HCT116 (cell line): Measurements from ENCODE around the gene EIF3F. TPM values are rescaled to one million over a fixed set of nuclear protein-coding genes. Genes with fewer than 3 reads are reported as not detected.

Experiments used
- ATAC-seq: fragments of 200-7000 bp; cut with Tn5 transposase; 2 replicates; pipeline ENCODE4 v1.9.1; 2020; ENCODE audit warnings: mild to moderate bottlenecking, moderate library complexity
- BruUV-seq: library from RNA; stranded (reverse); fragments of 400-500 nt; replicated peaks from 2 replicates; lab custom pipeline; 2021; lab: Mats Ljungman, UMichigan
- CTCF ChIA-PET: fragments of 300-600 bp; sonication (Branson Sonifier 250); formaldehyde crosslinking; loops from one replicate; lab custom pipeline; 2021; ENCODE audit warnings: antibody characterized with exemption; lab: Charles Lee
- POLR2A ChIA-PET: fragments of 300-600, 350-600 bp; sonication (Branson Sonifier 250); formaldehyde crosslinking; loops from one replicate; lab custom pipeline; 2021; ENCODE audit warnings: antibody characterized with exemption; lab: Charles Lee
- RAD21 ChIA-PET, 2 experiments: fragments of 300-600 bp; sonication (Branson Sonifier 250); formaldehyde crosslinking; loops; one replicate each; lab custom pipeline; 2023; ENCODE audit warnings: low total read pairs in 2 of 2; ENCODE audit not compliant: uncharacterized antibody in 2 of 2, unreplicated experiment in 2 of 2, low non-redundant PET in 1 of 2; lab: Charles Lee
- DNase-seq: peaks from one replicate; pipeline ENCODE4 v3.0.0-alpha.2; 2010; ENCODE audit warnings: low read depth, low spot score
- H2AFZ ChIP-seq: fragments of 200-600 bp; shearing (Covaris generic), sonication (generic); 2 replicates; pipeline ENCODE4 v1.6.1; 2017; ENCODE audit warnings: low read depth, mixed run types, mixed read lengths, antibody characterized with exemption, low read length; ENCODE audit not compliant: poor library complexity, severe bottlenecking
- H3K27ac ChIP-seq: 2 replicates; pipeline ENCODE4 v1.5.1; 2012; ENCODE audit warnings: low read depth, low read length
- H3K27me3 ChIP-seq: fragments of 200-600 bp; sonication (generic); 2 replicates; pipeline ENCODE4 v1.6.1; 2016; ENCODE audit warnings: mixed run types, low read length, mixed read lengths; ENCODE audit not compliant: insufficient read depth
- H3K36me3 ChIP-seq, 2 experiments: fragments of 200-500 bp in 1 of 2; fragments of 200-600 bp in 1 of 2; sonication (Bioruptor generic) in 1 of 2; sonication (generic) in 1 of 2; 2 replicates each; pipeline versions ENCODE4 v1.5.1 to v1.6.1; 2014 to 2016; ENCODE audit warnings: low read length in 2 of 2, inconsistent platforms in 1 of 2, mixed read lengths in 1 of 2, mixed run types in 1 of 2; ENCODE audit not compliant: insufficient read depth in 2 of 2, control insufficient read depth in 1 of 2
- H3K4me1 ChIP-seq, 2 experiments: fragments of 200-600 bp in 1 of 2; sonication (generic) in 1 of 2; 2 replicates each; pipeline versions ENCODE4 v1.5.1 to v1.6.1; 2012 to 2017; ENCODE audit warnings: low read length in 2 of 2, inconsistent platforms in 1 of 2, mild to moderate bottlenecking in 1 of 2, mixed read lengths in 1 of 2, mixed run types in 1 of 2, moderate library complexity in 1 of 2; ENCODE audit not compliant: insufficient read depth in 2 of 2, control insufficient read depth in 1 of 2
- H3K4me2 ChIP-seq: fragments of 200-600 bp; sonication (generic); 2 replicates; pipeline ENCODE4 v1.6.1; 2017; ENCODE audit warnings: mixed run types, low read length, mixed read lengths
- H3K4me3 ChIP-seq, 2 experiments: fragments of 200-600 bp in 1 of 2; sonication (generic) in 1 of 2; replicated peaks in 1 of 2; 2 replicates each; pipeline ENCODE4 v1.5.1; 2011 to 2016; ENCODE audit warnings: low read length in 2 of 2, control low read depth in 1 of 2, low read depth in 1 of 2, mild to moderate bottlenecking in 1 of 2, mixed read lengths in 1 of 2, mixed run types in 1 of 2
- H3K79me2 ChIP-seq: fragments of 200-600 bp; sonication (generic); 2 replicates; pipeline ENCODE4 v1.6.1; 2017; ENCODE audit warnings: mild to moderate bottlenecking, mixed run types, low read length, moderate library complexity, mixed read lengths; ENCODE audit not compliant: insufficient read depth
- H3K9ac ChIP-seq: fragments of 200-600 bp; sonication (generic); 2 replicates; pipeline ENCODE4 v1.6.1; 2016; ENCODE audit warnings: low read length, mixed read lengths
- H3K9me2 ChIP-seq: fragments of 200-600 bp; sonication (generic), shearing (Covaris generic); 2 replicates; pipeline ENCODE4 v1.6.1; 2017; ENCODE audit warnings: mixed run types, mild to moderate bottlenecking, moderate library complexity; ENCODE audit not compliant: insufficient read depth
- H3K9me3 ChIP-seq, 2 experiments: fragments of 200-500 bp in 1 of 2; fragments of 200-600 bp in 1 of 2; sonication (Bioruptor generic) in 1 of 2; sonication (generic) in 1 of 2; 2 replicates each; pipeline ENCODE4 v1.6.1; 2014 to 2017; ENCODE audit warnings: low read length in 2 of 2, mixed read lengths in 2 of 2, inconsistent platforms in 1 of 2, low read depth in 1 of 2, mild to moderate bottlenecking in 1 of 2, mixed run types in 1 of 2, moderate library complexity in 1 of 2; ENCODE audit not compliant: control insufficient read depth in 1 of 2, insufficient read depth in 1 of 2
- H4K20me1 ChIP-seq: fragments of 200-600 bp; sonication (generic), shearing (Covaris generic); 2 replicates; pipeline ENCODE4 v1.6.1; 2017; ENCODE audit warnings: mixed run types, mild to moderate bottlenecking, moderate library complexity; ENCODE audit not compliant: insufficient read depth
- CBX3 ChIP-seq: IDR thresholded peaks from 2 replicates; pipeline ENCODE4 v1.6.1; 2012; ENCODE audit warnings: low read depth
- EGR1 ChIP-seq: IDR thresholded peaks from 2 replicates; pipeline ENCODE4 v1.6.1; 2012; ENCODE audit warnings: low read depth
- ELF1 ChIP-seq: IDR thresholded peaks from 2 replicates; pipeline ENCODE4 v1.6.1; 2012; ENCODE audit warnings: low read depth, borderline replicate concordance
- EZH2 ChIP-seq: fragments of 200-600 bp; sonication (generic); IDR thresholded peaks from 2 replicates; pipeline ENCODE4 v1.6.1; 2017; ENCODE audit warnings: antibody characterized with exemption, mixed run types
- EZH2phosphoT487 ChIP-seq: fragments of 200-600 bp; IDR thresholded peaks from 2 replicates; pipeline ENCODE4 v1.6.1; 2018; ENCODE audit warnings: antibody characterized with exemption, borderline replicate concordance
- FOSL1 ChIP-seq: IDR thresholded peaks from 2 replicates; pipeline ENCODE4 v1.6.1; 2012; ENCODE audit warnings: low read depth
- JUND ChIP-seq: IDR thresholded peaks from 2 replicates; pipeline ENCODE4 v1.6.1; 2012
- POLR2AphosphoS5 ChIP-seq: IDR thresholded peaks from 2 replicates; pipeline ENCODE4 v1.6.1; 2011; ENCODE audit warnings: mild to moderate bottlenecking, low read depth, low read length, moderate library complexity
- SP1 ChIP-seq: IDR thresholded peaks from 2 replicates; pipeline ENCODE4 v1.6.1; 2012; ENCODE audit warnings: low read depth
- TCF7L2 ChIP-seq: IDR thresholded peaks from 2 replicates; pipeline ENCODE4 v1.7.0; 2011; ENCODE audit warnings: borderline replicate concordance, inconsistent platforms; ENCODE audit not compliant: insufficient read depth, insufficient read length; ENCODE audit errors: extremely low read depth
- YY1 ChIP-seq: IDR thresholded peaks from 2 replicates; pipeline ENCODE4 v1.6.1; 2011; ENCODE audit warnings: low read length, low read depth, moderate library complexity, mild to moderate bottlenecking; ENCODE audit not compliant: insufficient replicate concordance; ENCODE audit errors: extremely low read depth
- ZNF274 ChIP-seq: fragments of 200-500 bp; sonication (Bioruptor generic); IDR thresholded peaks from 2 replicates; pipeline ENCODE4 v1.6.1; 2014; ENCODE audit warnings: mild to moderate bottlenecking, low read depth, low read length, inconsistent platforms
- intact Hi-C: fragments of 100-400 bp; cut with micrococcal nuclease; formaldehyde crosslinking; loops from 2 replicates; pipeline ENCODE4 v1.10.0; 2022
- total RNA-seq: library from RNA; stranded (reverse); gene quantifications from one replicate; pipeline ENCODE4 v1.2.1, GENCODE V29; 2021; ENCODE audit not compliant: unreplicated experiment
- TF ChIP-seq, protein P1 (sequence below): IDR thresholded peaks from 2 replicates; pipeline ENCODE4 v1.6.1; 2012
- TF ChIP-seq, protein P2 (sequence below): IDR thresholded peaks from 2 replicates; pipeline ENCODE4 v1.6.1; 2011; ENCODE audit warnings: mild to moderate bottlenecking, low read length, moderate library complexity; ENCODE audit not compliant: insufficient replicate concordance; ENCODE audit errors: extremely low read depth

The EIF3F gene
- total RNA-seq, 1 experiment from 2014 or later, result 313 TPM

DNA sequence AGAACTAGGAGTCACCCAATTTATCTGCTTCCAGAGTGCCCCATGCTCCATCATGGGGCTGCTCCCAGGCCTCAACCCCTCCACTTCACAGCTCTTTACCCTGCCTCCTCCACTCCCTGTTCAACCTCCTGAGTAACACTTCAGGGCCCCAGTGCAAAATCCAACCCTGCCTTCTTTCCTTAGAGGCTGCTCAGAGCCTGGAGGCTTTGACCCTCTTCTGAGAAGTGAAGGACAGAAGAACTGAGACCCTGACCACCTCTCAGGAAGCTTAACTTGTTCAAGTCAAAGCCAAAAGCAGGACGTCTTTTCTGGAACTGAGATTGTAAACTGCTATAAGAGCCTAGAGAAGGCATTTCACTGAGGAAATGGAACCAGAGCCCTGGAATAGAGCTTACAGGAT lies 15.5 kb downstream of the EIF3F start:
- CTCF ChIA-PET, result interaction anchor here (0.8 to 7.7 kb wide), 3 partner anchors 85 to 95 kb away, joined by 3 to 184 read pairs (median 5); no protein-coding TSS in a partner anchor
- RAD21 ChIA-PET, result no interaction called here
- H3K79me2 ChIP-seq, result no peaks in the 10 kb centered on the region
- intact Hi-C loops, result no loop called here
- no peak overlapping the region for H3K4me3 ChIP-seq
- H3K9ac ChIP-seq, result no peak overlapping the region
- no peak overlapping the region for H2AFZ ChIP-seq
- H3K9me2 ChIP-seq, result no peaks in the 10 kb centered on the region
- no peak overlapping the region for H3K4me2 ChIP-seq
- no peaks in the 10 kb centered on the region for H3K4me1 ChIP-seq
- BruUV-seq, result no TSS peak
- no peak for TF ChIP-seq POLR2AphosphoS5
- no peak for TF ChIP-seq EGR1
- TF ChIP-seq, protein P1, sequence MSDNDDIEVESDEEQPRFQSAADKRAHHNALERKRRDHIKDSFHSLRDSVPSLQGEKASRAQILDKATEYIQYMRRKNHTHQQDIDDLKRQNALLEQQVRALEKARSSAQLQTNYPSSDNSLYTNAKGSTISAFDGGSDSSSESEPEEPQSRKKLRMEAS, result no peak
- no peak for TF ChIP-seq ZNF274
- no peak for TF ChIP-seq EZH2
- no peak for TF ChIP-seq CBX3
- no peak for TF ChIP-seq SP1
- TF ChIP-seq YY1, result no peak
- TF ChIP-seq, protein P2, sequence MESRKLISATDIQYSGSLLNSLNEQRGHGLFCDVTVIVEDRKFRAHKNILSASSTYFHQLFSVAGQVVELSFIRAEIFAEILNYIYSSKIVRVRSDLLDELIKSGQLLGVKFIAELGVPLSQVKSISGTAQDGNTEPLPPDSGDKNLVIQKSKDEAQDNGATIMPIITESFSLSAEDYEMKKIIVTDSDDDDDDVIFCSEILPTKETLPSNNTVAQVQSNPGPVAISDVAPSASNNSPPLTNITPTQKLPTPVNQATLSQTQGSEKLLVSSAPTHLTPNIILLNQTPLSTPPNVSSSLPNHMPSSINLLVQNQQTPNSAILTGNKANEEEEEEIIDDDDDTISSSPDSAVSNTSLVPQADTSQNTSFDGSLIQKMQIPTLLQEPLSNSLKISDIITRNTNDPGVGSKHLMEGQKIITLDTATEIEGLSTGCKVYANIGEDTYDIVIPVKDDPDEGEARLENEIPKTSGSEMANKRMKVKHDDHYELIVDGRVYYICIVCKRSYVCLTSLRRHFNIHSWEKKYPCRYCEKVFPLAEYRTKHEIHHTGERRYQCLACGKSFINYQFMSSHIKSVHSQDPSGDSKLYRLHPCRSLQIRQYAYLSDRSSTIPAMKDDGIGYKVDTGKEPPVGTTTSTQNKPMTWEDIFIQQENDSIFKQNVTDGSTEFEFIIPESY, result no peak
- TF ChIP-seq EZH2phosphoT487, result no peak
- TF ChIP-seq ELF1, result no peak
- no peak for TF ChIP-seq TCF7L2
- TF ChIP-seq FOSL1, result no peak
- no peak for TF ChIP-seq JUND
- ATAC-seq (no peak), DNase-seq (no peak)
- H3K9me3 ChIP-seq, result no peaks in the 10 kb centered on the region
- H3K27ac ChIP-seq, result no peak overlapping the region
- POLR2A ChIA-PET, result no interaction called here
- H3K27me3 ChIP-seq, result no peaks in the 10 kb centered on the region
- no peaks in the 10 kb centered on the region for H4K20me1 ChIP-seq
- H3K36me3 ChIP-seq, result peaks cover 12 to 18% of the 10 kb centered on the region in 2 experiments; a peak in 3 of 4 replicates
